ENCODE results near the gene FARP2. TPM values are rescaled to one million over a fixed set of nuclear protein-coding genes. Genes with fewer than 3 reads are reported as not detected.
"Not testable (repeated sequence)": the region's sequence is repeated elsewhere in the genome, so short reads cannot be mapped to it uniquely, and the experiment has no call there.

Gene FARP2
- total RNA-seq, 1 donor from 2014 or later, result 62.0 TPM

- DNase-seq (ENCODE audit: low read depth), result no peak
These were observed 8.7 kb downstream of the FARP2 start for GRCh38 chr2:241364781-241365180.

- DNase-seq (ENCODE audit: low read depth), result no peak
These were observed 10.6 kb downstream of the FARP2 start for GRCh38 chr2:241366678-241367077.

GRCh38 chr2:241368643-241369042 lies 12.6 kb downstream of the FARP2 start:
- no peak for DNase-seq (ENCODE audit: low read depth)

- no peak for DNase-seq (ENCODE audit: low read depth)
These were observed 16.4 kb downstream of the FARP2 start for GRCh38 chr2:241372361-241372992.

GRCh38 chr2:241373446-241373845 lies 17.4 kb downstream of the FARP2 start:
- no peak for DNase-seq (ENCODE audit: low read depth)

GRCh38 chr2:241373906-241374305 lies 17.8 kb downstream of the FARP2 start:
- peak; percentile 34 for DNase-seq (ENCODE audit: low read depth)

- DNase-seq (ENCODE audit: low read depth), result peak; percentile 44
These were observed 19.2 kb downstream of the FARP2 start for GRCh38 chr2:241375300-241375699.

- no peak for DNase-seq (ENCODE audit: low read depth)
These were observed 20.7 kb downstream of the FARP2 start for GRCh38 chr2:241376808-241377207.

GRCh38 chr2:241378816-241379215 lies 22.7 kb downstream of the FARP2 start:
- no peak for DNase-seq (ENCODE audit: low read depth)

GRCh38 chr2:241379481-241380480 lies 23.7 kb downstream of the FARP2 start:
- no peak for DNase-seq (ENCODE audit: low read depth)

GRCh38 chr2:241381872-241382271 lies 25.8 kb downstream of the FARP2 start:
- no peak for DNase-seq (ENCODE audit: low read depth)

GRCh38 chr2:241385450-241385849 lies 29.4 kb downstream of the FARP2 start:
- DNase-seq (ENCODE audit: low read depth), result not testable (repeated sequence)

- DNase-seq (ENCODE audit: low read depth), result no peak
These were observed 30.4 kb downstream of the FARP2 start for GRCh38 chr2:241386519-241386918.

- no peak for DNase-seq (ENCODE audit: low read depth)
These were observed 33.6 kb downstream of the FARP2 start for GRCh38 chr2:241389697-241390096.

- no peak for DNase-seq (ENCODE audit: low read depth)
These were observed 34.5 kb downstream of the FARP2 start for GRCh38 chr2:241390301-241391206.

GRCh38 chr2:241391892-241392665 lies 36.0 kb downstream of the FARP2 start:
- DNase-seq (ENCODE audit: low read depth), result peak; percentile 61

- not testable (repeated sequence) for DNase-seq (ENCODE audit: low read depth)
These were observed 36.7 kb downstream of the FARP2 start for GRCh38 chr2:241392753-241393152.

- DNase-seq (ENCODE audit: low read depth), result no peak
These were observed 37.6 kb downstream of the FARP2 start for GRCh38 chr2:241393524-241394196.

- DNase-seq (ENCODE audit: low read depth), result not testable (repeated sequence)
These were observed 40.7 kb downstream of the FARP2 start for GRCh38 chr2:241396809-241397208.
